Smooth muscle cell (in vitro differentiated cells): ENCODE results near the gene NFKBIB. TPM values are rescaled to one million over a fixed set of nuclear protein-coding genes. Genes with fewer than 3 reads are reported as not detected.

ENCODE experiments used
- DNase-seq: peaks from one replicate; lab custom pipeline; 2025; ENCODE audit not compliant: unreplicated experiment; lab: John Stamatoyannopoulos, UW
- H2AFZ ChIP-seq: fragments of 200-600 bp; sonication (generic); 2 replicates; pipeline ENCODE4 v1.6.0; 2016; ENCODE audit warnings: antibody characterized with exemption, low read depth, mild to moderate bottlenecking
- H3F3A ChIP-seq: fragments of 200-600 bp; sonication (generic); 2 replicates; pipeline ENCODE4 v1.6.0; 2017; ENCODE audit warnings: antibody characterized with exemption, low read depth
- H3K27ac ChIP-seq: fragments of 200-600 bp; sonication (generic); 2 replicates; pipeline ENCODE4 v1.5.1; 2016; ENCODE audit warnings: low read depth, mild to moderate bottlenecking
- H3K27me3 ChIP-seq: fragments of 200-600 bp; sonication (generic); 2 replicates; pipeline ENCODE4 v1.6.1; 2016; ENCODE audit warnings: low read depth, mild to moderate bottlenecking
- H3K36me3 ChIP-seq: fragments of 200-600 bp; sonication (generic); 2 replicates; pipeline ENCODE4 v1.5.1; 2016; ENCODE audit warnings: low read depth
- H3K4me1 ChIP-seq: fragments of 200-600 bp; sonication (generic); 2 replicates; pipeline ENCODE4 v1.5.1; 2016; ENCODE audit warnings: low read depth
- H3K4me2 ChIP-seq: fragments of 200-600 bp; sonication (generic); 2 replicates; pipeline ENCODE4 v1.6.0; 2016; ENCODE audit warnings: mild to moderate bottlenecking
- H3K4me3 ChIP-seq: fragments of 200-600 bp; sonication (generic); 2 replicates; pipeline ENCODE4 v1.5.1; 2016; ENCODE audit warnings: mild to moderate bottlenecking
- H3K79me2 ChIP-seq: fragments of 200-600 bp; sonication (generic); 2 replicates; pipeline ENCODE4 v1.6.0; 2016; ENCODE audit warnings: low read depth, mild to moderate bottlenecking
- H3K9ac ChIP-seq: fragments of 200-600 bp; sonication (generic); 2 replicates; pipeline ENCODE4 v1.6.0; 2016; ENCODE audit warnings: low read depth
- H3K9me3 ChIP-seq: fragments of 200-600 bp; sonication (generic); replicated peaks from 2 replicates; pipeline ENCODE4 v1.5.1; 2016; ENCODE audit warnings: low read depth
- H4K20me1 ChIP-seq: fragments of 200-600 bp; sonication (generic); 2 replicates; pipeline ENCODE4 v1.6.0; 2016; ENCODE audit warnings: low read depth
- WGBS: methylation state at CpG from one replicate; pipeline ENCODE4 v1.1.7; 2016; ENCODE audit warnings: low lambda C conversion rate; 5-methylcytosine and 5-hydroxymethylcytosine counted together
- polyA plus RNA-seq: library from polyadenylated mRNA; unstranded; fragments of >200 nt; fragmentation: Nextera tagmentation; extraction: Ambion mirVana; gene quantifications from 2 replicates; pipeline ENCODE4 v1.2.1, GENCODE V29; 2016
- total RNA-seq: library from RNA; depleted of rRNA; stranded (reverse); fragments of >200 nt; gene quantifications from 2 replicates; pipeline ENCODE4 v1.2.3, GENCODE V29; 2014
- TF ChIP-seq, protein P1 (sequence below): fragments of 200-600 bp; sonication (generic); IDR thresholded peaks from 2 replicates; pipeline ENCODE4 v1.5.1; 2017; ENCODE audit warnings: borderline replicate concordance, mild to moderate bottlenecking, antibody characterized with exemption; ENCODE audit not compliant: insufficient read depth, poor library complexity, severe bottlenecking

Gene NFKBIB
- total and polyA plus RNA-seq, 2 experiments from 2014 or later = 10.9 to 19.2 TPM

DNA sequence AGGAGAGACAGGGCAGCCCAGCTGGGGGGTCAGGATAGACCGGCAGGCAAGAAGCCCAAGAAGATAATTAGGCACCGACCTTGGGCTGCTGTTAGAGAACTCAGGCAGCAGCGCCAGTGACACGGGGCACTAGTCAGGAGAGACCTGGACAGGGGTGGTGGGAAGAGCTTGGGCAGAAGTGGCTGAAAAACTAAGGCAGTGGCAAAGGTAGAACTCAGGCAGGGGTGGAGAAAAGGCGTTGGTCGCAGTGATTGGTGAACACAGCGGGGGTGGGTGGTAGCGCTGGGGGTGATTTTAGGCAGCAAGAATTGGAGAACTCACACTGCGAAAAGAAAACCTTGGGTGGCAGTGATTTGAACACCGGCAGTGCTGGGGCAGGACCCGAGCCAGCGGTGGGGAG lies 7.9 kb downstream of the NFKBIB start:
- Histone ChIP-seq H3K27me3 (no peaks in the 10 kb centered on the region), H3K4me2 (no peak overlapping the region), H3K27ac (no peak overlapping the region), H3F3A (no peaks in the 10 kb centered on the region), H3K9me3 (no peaks in the 10 kb centered on the region), H4K20me1 (no peaks in the 10 kb centered on the region), H3K79me2 (no peaks in the 10 kb centered on the region), H3K36me3 (no peaks in the 10 kb centered on the region), H2AFZ (no peak overlapping the region), H3K4me1 (no peaks in the 10 kb centered on the region), H3K9ac (no peak overlapping the region), H3K4me3 (no peak overlapping the region)
- 100% methylated on average over 12 of the region's 12 CpGs for WGBS
- TF ChIP-seq, protein P1, sequence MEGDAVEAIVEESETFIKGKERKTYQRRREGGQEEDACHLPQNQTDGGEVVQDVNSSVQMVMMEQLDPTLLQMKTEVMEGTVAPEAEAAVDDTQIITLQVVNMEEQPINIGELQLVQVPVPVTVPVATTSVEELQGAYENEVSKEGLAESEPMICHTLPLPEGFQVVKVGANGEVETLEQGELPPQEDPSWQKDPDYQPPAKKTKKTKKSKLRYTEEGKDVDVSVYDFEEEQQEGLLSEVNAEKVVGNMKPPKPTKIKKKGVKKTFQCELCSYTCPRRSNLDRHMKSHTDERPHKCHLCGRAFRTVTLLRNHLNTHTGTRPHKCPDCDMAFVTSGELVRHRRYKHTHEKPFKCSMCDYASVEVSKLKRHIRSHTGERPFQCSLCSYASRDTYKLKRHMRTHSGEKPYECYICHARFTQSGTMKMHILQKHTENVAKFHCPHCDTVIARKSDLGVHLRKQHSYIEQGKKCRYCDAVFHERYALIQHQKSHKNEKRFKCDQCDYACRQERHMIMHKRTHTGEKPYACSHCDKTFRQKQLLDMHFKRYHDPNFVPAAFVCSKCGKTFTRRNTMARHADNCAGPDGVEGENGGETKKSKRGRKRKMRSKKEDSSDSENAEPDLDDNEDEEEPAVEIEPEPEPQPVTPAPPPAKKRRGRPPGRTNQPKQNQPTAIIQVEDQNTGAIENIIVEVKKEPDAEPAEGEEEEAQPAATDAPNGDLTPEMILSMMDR = no peak
- no peak for DNase-seq

DNA sequence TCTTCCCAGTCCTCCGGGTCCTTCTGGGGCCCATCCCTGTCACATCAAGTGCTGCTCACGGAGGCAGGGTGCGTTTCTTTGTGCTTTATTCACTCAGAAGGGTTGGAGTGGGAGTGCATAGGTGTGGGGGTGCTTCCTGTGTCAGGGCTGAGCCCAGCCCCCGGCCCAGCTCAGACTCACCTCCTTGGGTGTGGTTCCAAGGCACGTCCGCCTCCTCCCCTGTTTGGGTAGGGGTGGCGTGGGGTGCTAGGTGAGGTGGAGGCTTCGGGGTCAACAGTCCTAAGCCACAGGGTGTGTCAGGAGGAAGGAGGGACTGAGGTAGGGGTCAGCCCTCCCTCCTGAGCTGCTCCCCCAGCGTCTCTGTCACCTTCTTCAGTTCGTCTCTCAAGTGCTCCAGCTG lies 9.1 kb downstream of the NFKBIB start:
- DNase-seq = no peak
- Histone ChIP-seq H2AFZ (no peak overlapping the region), H3K36me3 (no peaks in the 10 kb centered on the region), H4K20me1 (no peaks in the 10 kb centered on the region), H3K4me2 (no peak overlapping the region), H3K4me3 (no peak overlapping the region), H3K9me3 (no peaks in the 10 kb centered on the region), H3K79me2 (no peaks in the 10 kb centered on the region), H3K27me3 (no peaks in the 10 kb centered on the region), H3K27ac (no peak overlapping the region), H3F3A (no peaks in the 10 kb centered on the region), H3K4me1 (no peaks in the 10 kb centered on the region), H3K9ac (no peak overlapping the region)
- WGBS = 92% methylated on average over 9 of the region's 10 CpGs
- TF ChIP-seq, protein P1 = no peak

DNA sequence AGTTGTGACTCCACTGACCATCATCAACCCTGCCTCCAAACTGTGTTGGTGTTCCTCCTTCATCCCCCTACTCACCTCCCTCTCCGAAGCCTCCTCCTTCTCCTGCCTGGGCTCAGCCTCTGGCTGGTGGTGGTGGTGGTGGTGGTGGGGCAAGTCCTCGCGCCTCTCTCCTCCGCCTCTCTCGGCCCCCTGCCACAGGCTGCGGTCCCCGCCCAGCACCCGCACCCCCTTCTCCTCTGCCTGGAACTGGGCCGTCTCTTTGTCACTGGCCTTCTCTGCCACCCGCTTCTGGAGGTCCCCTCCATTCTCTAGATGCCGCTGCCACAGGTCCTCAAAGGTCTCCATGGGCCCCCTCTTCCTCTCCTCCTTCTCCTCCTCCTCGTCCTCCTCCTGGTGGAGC lies 10.7 kb downstream of the NFKBIB start:
- DNase-seq = no peak
- 97% methylated on average over 9 of the region's 12 CpGs for WGBS

More for the DNA sequence above, 10.7 kb downstream of the NFKBIB start:
- H3K27ac ChIP-seq = no peak overlapping the region
- H4K20me1 ChIP-seq = no peaks in the 10 kb centered on the region
- no peaks in the 10 kb centered on the region for H3K36me3 ChIP-seq
- H3K4me2 ChIP-seq = no peak overlapping the region
- H2AFZ ChIP-seq = no peak overlapping the region
- H3K4me3 ChIP-seq = no peak overlapping the region
- H3K27me3 ChIP-seq = no peaks in the 10 kb centered on the region
- H3F3A ChIP-seq = no peaks in the 10 kb centered on the region
- TF ChIP-seq, protein P1 = no peak
- H3K9me3 ChIP-seq = no peaks in the 10 kb centered on the region
- no peaks in the 10 kb centered on the region for H3K79me2 ChIP-seq
- no peaks in the 10 kb centered on the region for H3K4me1 ChIP-seq
- no peak overlapping the region for H3K9ac ChIP-seq
